A204.1 (cell line): Measurements from ENCODE around the gene PRKCI.
A peak's percentile ranks its signal among the peaks of the same experiment; 100 is the strongest.
"Not testable (repeated sequence)": the region's sequence is repeated elsewhere in the genome, so short reads cannot be mapped to it uniquely, and the experiment has no call there.

ENCODE experiments used
- FAIRE-seq: peaks from 2 replicates; lab custom pipeline; 2012; peaks lifted over from hg19 to GRCh38; lab: Jason Lieb, UNC

The PRKCI gene

GRCh38 chr3:170221924-170222646 is at the start of gene PRKCI:
TSS of gene PRKCI (plus strand) at chr3:170222424. CDS start at chr3:170222670, 246 bp downstream.
- FAIRE-seq: peak; percentile 75

GRCh38 chr3:170178651-170179050 is 43.6 kb upstream of the PRKCI start:
- no peak for FAIRE-seq

- FAIRE-seq: no peak
These were observed 42.8 kb upstream of the PRKCI start for GRCh38 chr3:170179432-170179831.

GRCh38 chr3:170180079-170180907 is 41.9 kb upstream of the PRKCI start:
- FAIRE-seq: no peak

- no peak for FAIRE-seq
These were observed 41.0 kb upstream of the PRKCI start, which contains the start of gene PHC3 for GRCh38 chr3:170180908-170181885. TSS of gene PHC3 (minus strand) at chr3:170181733. CDS start at chr3:170181715, 18 bp downstream.

GRCh38 chr3:170189398-170190256 is 32.6 kb upstream of the PRKCI start:
- no peak for FAIRE-seq

GRCh38 chr3:170195759-170196158 is 26.5 kb upstream of the PRKCI start:
- FAIRE-seq: not testable (repeated sequence)

- FAIRE-seq: no peak
These were observed 25.4 kb upstream of the PRKCI start for GRCh38 chr3:170196833-170197232.

GRCh38 chr3:170200987-170201386 is 21.2 kb upstream of the PRKCI start:
- no peak for FAIRE-seq

- FAIRE-seq: no peak
These were observed 20.7 kb upstream of the PRKCI start for GRCh38 chr3:170201527-170201926.

GRCh38 chr3:170203457-170203856 is 18.8 kb upstream of the PRKCI start:
- no peak for FAIRE-seq

GRCh38 chr3:170204023-170204472 is 18.2 kb upstream of the PRKCI start:
- FAIRE-seq: no peak

- FAIRE-seq: no peak
These were observed 17.7 kb upstream of the PRKCI start for GRCh38 chr3:170204509-170204908.

GRCh38 chr3:170205302-170205701 is 16.9 kb upstream of the PRKCI start:
- no peak for FAIRE-seq

- not testable (repeated sequence) for FAIRE-seq
These were observed 16.0 kb upstream of the PRKCI start for GRCh38 chr3:170206164-170206762.

GRCh38 chr3:170207717-170208116 is 14.5 kb upstream of the PRKCI start:
- FAIRE-seq: no peak

GRCh38 chr3:170211668-170212067 is 10.6 kb upstream of the PRKCI start:
- FAIRE-seq: no peak

GRCh38 chr3:170219850-170220249 is 2.4 kb upstream of the PRKCI start:
- FAIRE-seq: no peak

- FAIRE-seq: no peak
These were observed 1.4 kb upstream of the PRKCI start for GRCh38 chr3:170220871-170221270.

- FAIRE-seq: no peak
These were observed 670 bp downstream of the PRKCI start for GRCh38 chr3:170222647-170223541.
